Measurements from ENCODE around the gene ZBTB16.

Gene ZBTB16

GRCh38 chr11:114059278-114059983, at the start of gene ZBTB16:
ZBTB16 (plus strand) TSS chr11:114059711; CDS start chr11:114063301, 3,590 bp downstream.
- DNase-seq = peak; percentile 50

- DNase-seq = no peak
Observed at GRCh38 chr11:114010931-114011330, 48.6 kb upstream of the ZBTB16 start.

- DNase-seq = no peak
Observed at GRCh38 chr11:114011443-114011842, 48.1 kb upstream of the ZBTB16 start.

GRCh38 chr11:114015117-114015516, 44.4 kb upstream of the ZBTB16 start:
- no peak for DNase-seq

GRCh38 chr11:114016986-114017385, 42.5 kb upstream of the ZBTB16 start:
- no peak for DNase-seq

- no peak for DNase-seq
Observed at GRCh38 chr11:114017723-114018122, 41.8 kb upstream of the ZBTB16 start.

- DNase-seq = no peak
Observed at GRCh38 chr11:114019046-114019445, 40.5 kb upstream of the ZBTB16 start.

GRCh38 chr11:114019574-114019973, 39.9 kb upstream of the ZBTB16 start:
- DNase-seq = no peak

- DNase-seq = no peak
Observed at GRCh38 chr11:114025329-114025907, 34.1 kb upstream of the ZBTB16 start.

- no peak for DNase-seq
Observed at GRCh38 chr11:114026355-114026754, 33.2 kb upstream of the ZBTB16 start.

- no peak for DNase-seq
Observed at GRCh38 chr11:114027391-114027790, 32.1 kb upstream of the ZBTB16 start.

- DNase-seq = no peak
Observed at GRCh38 chr11:114027926-114028325, 31.6 kb upstream of the ZBTB16 start.

- DNase-seq = no peak
Observed at GRCh38 chr11:114031246-114031966, 28.1 kb upstream of the ZBTB16 start.

- no peak for DNase-seq
Observed at GRCh38 chr11:114031967-114032320, 27.6 kb upstream of the ZBTB16 start.

GRCh38 chr11:114033066-114033465, 26.4 kb upstream of the ZBTB16 start:
- no peak for DNase-seq

- DNase-seq = no peak
Observed at GRCh38 chr11:114033572-114033971, 25.9 kb upstream of the ZBTB16 start.

GRCh38 chr11:114034956-114035355, 24.6 kb upstream of the ZBTB16 start:
- DNase-seq = no peak

GRCh38 chr11:114036147-114036811, 23.2 kb upstream of the ZBTB16 start:
- peak; percentile 49 for DNase-seq

- no peak for DNase-seq
Observed at GRCh38 chr11:114036958-114037357, 22.6 kb upstream of the ZBTB16 start.

GRCh38 chr11:114039551-114039950, 20.0 kb upstream of the ZBTB16 start:
- no peak for DNase-seq

- DNase-seq = no peak
Observed at GRCh38 chr11:114040706-114041211, 18.8 kb upstream of the ZBTB16 start.

GRCh38 chr11:114042234-114042633, 17.3 kb upstream of the ZBTB16 start:
- DNase-seq = no peak

All from stimulated activated CD4-positive, alpha-beta T cell treated with anti-CD3 and anti-CD28 coated beads, Interleukin-4, amount 100 ng/mL, for 1 hour (primary cell).